GM21390 (cell line): ENCODE measurements around the gene ATP23.

Experiments used
- ATAC-seq: cut with Tn5 transposase; IDR thresholded peaks from one replicate; pipeline ENCODE4 v1.9.1; 2021; ENCODE audit not compliant: unreplicated experiment

The ATP23 gene

DNA sequence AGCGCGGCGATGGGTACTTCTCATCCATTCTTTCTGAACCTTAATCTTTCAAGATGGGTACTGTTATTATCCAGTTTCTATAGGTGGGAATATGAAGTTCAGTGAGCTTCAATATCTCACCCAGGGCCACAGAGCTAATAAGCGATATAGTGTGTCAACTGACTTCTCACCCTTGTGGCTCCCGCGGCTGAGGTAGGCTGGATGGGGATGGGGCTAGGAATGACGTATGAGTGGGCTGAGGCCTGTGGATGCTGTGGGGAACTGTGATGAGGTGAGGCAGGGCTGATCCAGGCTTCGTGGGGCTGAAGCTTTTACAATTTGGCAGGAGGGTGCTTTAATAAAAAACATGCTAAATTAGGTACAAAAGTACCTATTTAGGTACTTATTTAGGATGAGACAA is 32.9 kb upstream of the ATP23 start:
- no peak for ATAC-seq

DNA sequence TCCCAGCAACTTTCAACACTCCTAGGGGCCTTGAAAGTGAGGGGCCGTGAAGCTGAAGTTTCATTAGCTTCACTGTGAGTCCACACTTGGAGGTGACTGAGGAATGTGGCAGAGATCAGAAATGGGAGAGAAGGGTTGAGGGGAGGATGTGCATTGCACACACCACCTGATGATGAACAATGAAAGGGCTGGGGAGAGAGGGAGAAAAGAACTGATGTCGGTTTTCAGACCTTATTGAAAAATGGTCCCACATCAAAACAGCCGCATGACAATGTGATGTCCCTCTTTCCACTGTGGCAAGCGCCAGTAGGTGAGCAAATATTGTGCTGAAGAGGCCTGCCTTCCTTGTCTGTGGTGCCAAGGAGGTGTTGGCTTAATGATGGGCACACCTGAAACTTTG is 32.3 kb upstream of the ATP23 start:
- no peak for ATAC-seq

DNA sequence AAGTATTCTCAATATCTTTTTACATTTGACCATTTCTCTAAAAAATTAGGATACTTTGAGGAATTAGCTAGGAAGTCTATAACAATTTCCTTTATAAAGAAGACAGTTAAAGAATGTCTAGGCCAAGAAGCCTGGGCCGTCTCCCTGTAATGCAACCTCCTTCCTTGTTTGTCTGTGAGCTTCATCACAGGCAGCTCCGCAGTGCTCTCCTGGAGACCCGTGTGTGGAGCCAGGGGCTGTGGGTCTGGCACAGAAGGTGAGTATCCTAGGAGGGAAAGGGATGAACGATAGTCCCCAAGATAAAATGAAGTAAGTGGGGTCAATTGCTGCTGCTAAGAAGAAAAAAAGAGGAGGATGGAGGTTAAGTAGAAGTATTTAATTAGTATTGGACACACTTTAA is 31.8 kb upstream of the ATP23 start:
- no peak for ATAC-seq

DNA sequence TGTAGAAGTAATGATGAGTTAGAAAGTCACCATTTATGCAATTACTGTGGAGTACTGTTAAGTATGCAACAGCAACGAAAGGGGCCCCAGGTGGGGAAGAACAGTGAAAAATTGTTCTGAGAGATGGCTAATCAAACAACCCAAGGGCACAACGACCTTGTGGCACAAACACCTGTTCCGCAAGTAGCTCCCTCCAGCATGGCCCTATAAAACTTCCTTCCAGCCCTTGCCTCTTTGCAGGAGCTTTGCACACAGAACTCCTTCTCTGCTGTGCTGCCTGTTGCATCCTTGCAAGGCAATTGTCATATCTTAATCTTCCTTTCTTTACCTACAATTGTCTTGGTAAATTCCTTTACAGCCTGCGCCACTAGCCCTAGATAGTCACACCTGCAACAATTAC is 23.2 kb upstream of the ATP23 start:
- no peak for ATAC-seq

DNA sequence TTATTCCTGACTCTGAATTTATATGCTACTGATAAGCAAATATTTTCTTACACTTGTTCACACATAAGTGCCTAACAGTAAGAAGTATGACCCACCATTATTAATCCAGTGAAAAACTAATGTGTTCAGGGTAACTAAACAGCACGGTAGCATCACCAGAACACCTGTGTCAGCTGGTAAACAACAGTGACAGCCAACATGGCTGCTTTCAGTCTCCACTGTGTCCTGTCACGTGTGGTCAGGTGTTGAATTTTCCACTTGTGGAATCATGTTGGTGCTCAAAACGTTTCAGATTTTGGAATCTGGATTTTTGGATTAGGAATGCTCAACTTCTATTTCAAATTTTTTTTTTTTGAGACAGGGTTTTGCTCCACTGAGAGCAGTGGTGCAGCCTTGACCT is 14.3 kb upstream of the ATP23 start:
- ATAC-seq = no peak

DNA sequence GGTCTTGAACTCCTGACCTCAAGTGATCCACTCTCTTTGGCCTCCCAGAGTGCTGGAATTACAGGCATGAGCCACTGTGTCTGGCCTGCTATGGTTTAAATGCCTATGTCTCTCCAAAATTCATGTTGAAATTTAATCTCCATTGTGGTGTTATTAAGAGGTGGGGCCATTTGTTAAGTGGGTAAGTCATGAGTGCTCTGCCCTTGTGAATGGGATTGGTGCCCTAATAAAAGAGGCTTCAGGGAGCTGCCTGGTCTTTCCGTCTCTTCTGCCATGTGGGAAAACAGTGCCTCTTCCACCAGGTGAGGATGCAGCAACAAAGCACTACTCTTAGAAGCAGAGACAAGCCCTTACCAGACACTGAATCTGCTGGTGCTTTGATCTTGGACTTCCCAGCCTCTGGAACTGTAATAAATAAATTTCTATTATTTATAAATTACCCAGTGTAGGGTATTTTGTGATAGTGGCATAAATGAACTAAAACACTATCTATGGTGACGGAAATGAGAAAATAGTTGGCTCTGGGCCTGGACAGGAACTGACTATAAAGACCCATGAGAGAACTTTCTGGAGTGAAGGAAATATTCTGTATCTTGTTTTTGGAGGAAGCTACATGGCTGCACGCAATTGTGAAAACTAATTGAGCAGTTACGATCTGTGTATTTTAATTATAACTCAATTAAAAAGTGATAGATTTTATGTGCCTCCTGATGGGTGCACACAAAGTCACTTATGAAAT is 12.1 kb upstream of the ATP23 start:
- no peak for ATAC-seq

DNA sequence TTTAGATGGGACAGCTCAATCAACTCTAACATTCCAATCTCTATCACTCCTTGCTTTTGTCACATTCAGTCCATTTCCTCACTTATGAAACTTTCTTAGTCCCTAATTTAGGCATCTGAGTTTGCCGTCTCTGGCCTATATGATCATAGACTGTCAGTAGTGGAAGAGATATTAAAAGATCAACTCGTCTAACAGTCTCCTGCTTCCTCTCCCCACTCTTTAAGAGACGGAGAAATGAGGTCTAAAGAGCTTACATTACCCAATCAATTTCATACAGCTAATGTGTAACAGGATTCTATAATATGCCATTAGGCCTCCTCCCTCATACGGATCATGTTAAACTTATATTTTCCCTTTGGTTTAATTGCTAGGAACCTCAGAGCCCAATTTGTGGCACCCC is 6.5 kb upstream of the ATP23 start:
- ATAC-seq = no peak

DNA sequence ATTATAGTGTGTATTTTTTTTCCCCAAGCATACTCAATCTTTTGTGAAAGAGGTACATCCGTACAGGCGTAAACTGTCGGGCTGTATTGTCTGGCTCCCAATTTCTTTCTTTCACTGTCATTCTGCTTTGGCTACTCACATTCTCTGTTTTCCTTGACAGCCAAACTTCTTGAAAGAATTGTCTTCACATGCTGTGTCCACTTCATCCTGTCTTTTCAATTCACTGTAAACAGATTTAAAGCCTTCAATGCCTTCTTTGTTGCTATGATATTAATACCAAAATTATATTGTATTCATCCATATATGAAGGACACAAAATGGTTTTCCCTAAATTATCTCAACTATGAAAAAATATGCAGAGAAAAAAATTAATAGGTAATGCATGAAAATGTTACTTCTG is 6.0 kb upstream of the ATP23 start:
- ATAC-seq = no peak

DNA sequence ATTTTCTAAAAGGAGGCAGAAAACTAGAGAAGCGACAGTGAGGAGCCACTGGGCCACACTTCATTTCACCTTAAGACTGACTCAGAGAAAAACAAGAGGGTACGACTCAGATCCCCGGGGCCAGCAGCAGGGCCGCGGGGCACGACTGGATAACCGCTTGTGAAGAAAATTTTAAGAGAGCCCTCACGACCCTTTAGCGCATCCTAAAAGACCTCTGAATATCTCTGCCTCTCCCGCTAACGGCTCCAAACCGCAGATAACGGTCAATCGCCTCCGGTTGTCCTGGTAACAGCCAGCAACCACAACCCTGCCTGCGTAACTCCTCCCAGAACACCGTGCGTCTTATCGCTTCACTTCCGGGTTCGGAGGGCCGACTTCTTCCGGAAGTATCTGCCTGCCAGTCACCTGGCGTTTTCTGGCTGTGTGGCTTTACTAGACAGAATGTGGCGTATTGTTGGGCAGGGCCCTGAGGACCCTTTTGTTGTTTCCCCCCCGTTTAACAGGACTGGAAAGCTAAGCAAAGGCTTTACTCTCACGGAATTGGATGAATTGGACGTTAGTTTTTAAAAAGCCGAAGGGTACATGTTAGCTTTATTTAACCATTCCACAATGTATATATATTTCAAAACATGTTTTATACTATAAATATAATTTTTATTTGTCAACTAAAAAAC is 5.4 kb upstream of the ATP23 start:
- peak; percentile 100 for ATAC-seq

DNA sequence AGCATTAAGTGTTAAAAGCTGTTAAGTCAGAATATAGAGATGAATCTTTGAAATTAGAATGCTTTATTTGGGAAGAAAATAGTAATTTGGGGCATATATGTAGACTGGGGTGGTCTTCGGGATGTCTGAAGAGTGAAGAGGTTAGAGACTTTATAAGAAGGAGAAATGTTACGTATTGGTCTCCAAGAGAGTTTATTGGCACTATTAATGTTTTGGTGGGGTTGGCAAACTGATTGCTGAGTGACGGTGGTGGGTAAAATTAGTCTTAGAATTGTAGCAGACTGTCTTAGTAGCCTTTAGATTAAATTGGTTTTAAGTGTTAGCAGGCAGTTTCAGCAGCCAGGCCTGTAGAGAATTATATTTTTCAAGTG is 4.9 kb upstream of the ATP23 start:
- ATAC-seq = no peak

DNA sequence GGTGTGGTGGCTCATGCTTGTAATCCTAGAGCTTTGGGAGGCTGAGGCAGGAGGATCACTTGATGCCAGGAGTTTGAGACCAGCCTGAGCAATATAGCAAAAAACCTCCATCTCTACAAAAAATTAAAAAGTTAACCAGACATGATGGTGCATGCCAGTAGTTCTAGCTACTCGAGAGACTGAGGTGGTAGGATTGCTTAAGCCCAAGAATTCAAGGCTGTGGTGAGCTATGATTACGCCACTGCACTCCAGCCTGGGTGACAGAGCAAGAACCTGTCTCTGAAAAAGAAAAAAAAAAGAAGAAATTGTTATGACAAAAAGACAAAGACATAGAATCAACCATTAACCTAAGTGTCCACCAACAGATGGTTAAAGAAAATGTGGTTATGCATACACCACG is 2.1 kb upstream of the ATP23 start:
- no peak for ATAC-seq

DNA sequence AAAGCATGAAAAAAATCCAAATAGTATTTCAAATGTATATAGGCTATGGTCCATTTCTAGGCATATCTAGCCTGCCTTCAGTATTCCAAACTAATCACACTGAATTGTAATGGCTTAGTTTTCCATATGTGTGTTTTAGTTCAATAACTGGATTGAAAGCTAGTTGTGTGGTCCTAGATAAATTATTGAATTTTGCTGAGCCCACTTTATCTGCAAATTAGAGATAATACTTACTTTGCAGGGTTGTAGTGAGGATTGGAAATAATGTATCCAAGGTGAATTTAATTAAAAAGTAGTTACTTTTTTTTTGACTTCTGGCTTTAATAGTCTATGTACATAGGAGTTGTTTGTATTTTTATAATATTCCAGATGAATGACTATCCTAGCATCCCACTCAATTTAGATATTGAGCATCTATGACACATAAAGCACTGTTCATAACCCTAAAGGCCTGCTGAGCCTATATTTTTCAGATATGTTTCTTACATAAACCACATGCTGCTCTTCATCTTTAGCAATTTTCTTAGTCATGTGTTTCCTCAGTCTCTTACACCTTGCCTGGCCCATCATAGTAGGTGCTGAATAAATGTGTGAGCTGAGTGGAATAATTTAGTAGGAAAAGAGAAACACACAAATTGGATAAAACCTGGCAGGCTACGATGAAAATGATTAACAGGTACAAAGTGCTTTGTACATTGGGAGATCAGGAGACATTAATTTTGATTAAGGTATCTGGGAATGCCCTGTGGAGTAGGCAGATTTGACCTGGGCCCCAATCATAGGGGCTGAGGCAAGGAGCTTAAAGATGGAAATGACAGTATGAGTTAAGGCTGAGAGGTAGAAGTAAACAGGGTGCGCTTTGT is 1.1 kb upstream of the ATP23 start:
- ATAC-seq = no peak

DNA sequence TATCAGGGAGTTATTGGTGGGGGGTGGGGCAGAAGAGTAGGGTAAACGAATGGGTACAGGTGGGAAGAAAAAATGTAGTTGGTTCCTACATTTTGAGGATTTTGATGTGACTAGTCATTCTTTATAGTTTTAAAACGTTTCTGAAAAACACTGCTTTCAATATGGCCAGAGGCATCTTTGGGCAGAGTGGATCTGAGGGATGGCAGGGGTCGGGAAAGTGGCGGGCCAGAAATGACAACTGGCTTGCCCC is 527 bp upstream of the ATP23 start:
- ATAC-seq = no peak

DNA sequence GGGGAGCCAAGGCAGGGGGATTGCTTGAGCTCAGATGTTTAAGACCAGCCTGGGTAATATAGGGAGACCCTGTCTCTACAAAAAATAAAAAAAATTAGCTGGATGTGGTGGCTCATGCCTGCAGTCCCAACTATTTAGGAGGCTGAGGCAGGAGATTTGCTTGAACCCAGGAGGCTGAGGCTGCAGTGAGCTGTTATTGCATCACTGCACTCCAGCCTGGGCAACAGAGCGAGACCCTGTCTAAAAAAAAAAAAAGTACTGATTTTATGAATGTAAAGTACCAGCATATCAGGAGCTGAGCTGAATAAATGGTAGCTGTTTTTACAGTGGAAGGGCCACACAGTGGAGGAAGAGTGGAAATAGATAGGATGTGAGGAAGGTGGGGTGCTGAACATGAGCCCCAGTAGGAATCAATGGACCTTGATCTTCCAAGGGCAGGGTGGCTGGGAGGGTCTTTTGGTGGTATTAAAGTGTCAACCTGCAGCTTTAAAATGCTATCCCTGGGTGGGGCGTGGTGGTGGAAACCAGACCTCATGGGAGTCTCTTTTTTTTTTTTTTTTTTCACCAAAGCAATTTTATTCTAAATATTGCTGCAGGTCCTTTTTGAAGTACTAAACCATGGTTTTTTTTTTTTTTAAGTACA is 2.2 kb downstream of the ATP23 start:
- ATAC-seq = no peak

DNA sequence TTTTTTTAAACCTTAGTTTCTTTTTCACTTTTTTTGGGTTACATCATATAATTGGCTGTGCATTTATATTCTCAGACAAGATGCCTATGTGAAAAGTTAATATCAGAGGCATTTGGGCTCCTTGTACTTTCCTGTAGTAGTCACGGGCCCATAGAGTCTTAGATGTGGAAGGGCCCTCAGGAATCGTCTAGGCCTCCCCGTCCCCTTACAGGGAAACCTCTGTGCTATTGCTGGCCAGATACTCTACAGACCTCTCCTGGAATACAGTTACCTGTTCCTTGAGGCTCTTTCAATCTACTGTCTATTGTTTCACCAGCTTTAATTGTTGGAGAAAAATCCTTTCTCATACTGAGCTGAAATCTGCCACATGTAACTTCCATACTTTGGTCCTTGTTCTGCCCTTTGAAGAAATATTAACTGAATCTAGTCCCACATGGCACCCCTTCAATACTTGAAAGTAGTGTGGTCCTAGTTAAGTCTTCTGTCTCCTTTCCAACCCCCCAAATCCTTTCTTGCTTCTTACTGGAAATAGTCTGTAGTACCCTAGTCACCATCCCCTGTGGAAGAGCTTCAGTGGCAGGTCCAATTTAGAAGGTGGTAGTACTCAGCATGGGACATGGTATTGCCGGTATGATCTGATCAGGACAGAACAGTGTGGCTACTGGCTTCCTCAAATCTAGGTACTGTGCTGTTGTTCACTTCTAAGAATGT is 3.1 kb downstream of the ATP23 start:
- ATAC-seq = no peak

DNA sequence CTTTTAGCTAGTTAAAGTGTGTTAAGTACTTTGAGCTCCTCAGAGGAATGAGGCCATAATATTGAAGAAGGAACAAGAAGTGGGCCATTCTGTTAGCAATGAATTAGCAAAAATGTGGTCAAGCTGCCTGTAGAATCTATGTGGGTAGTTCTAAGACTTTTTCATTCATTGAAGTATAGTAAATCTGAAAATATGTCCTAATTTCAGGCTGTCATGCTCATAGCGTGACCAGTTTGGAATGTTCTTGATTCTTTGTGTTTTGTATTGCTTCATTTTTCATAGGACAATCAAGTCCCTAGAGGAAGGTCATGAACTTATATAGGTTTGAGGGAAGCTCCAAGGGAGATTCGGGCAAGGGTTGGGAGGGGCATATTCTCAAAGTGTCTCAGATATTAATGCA is 11.4 kb downstream of the ATP23 start:
- no peak for ATAC-seq

DNA sequence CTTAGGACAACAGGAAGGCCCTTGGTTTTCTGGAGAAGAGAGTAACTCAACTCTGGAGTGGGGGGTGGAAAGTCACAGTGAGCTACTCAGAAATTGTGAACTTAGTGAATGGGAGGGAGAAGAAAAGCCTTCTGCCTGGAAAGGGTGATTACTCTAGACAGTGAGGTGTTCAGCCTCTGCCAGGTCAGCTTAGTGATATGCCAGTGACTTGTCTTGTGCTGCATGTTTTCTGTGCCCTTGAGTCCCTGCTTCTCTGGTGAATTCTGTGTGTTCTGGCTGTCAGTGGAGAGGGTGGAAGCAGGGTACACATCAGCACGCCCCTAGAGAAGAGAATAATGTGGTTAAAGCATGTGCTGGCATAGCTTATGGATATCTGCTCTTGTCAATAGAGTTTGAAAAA is 13.4 kb downstream of the ATP23 start:
- no peak for ATAC-seq

DNA sequence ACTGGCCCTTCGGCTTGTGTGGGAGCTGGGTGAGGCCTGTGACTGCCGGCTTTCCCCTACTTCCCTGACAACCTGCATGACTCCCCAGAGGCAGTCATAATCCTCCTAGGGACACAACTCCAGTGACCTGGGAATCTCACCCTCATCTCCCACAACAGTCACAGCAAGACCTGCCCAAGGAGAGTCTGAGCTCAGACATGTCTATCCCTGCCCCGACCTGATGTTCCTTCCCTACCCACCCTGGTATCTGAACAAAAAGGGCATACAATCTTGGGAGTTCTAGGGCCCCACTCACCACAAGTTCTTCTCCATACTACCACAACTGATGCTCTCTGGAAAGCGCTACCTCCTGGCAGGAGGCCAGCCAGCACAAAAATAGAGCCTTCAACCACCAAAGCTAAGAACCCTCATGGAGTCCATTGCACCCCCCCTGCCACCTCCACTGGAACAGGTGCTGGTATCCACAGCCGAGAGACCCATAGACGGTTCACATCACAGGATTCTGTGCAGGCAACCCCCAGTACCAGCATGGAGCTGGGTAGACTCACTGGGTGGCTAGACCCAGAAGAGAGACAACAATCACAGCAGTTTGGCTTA is 16.8 kb downstream of the ATP23 start:
- ATAC-seq = no peak

DNA sequence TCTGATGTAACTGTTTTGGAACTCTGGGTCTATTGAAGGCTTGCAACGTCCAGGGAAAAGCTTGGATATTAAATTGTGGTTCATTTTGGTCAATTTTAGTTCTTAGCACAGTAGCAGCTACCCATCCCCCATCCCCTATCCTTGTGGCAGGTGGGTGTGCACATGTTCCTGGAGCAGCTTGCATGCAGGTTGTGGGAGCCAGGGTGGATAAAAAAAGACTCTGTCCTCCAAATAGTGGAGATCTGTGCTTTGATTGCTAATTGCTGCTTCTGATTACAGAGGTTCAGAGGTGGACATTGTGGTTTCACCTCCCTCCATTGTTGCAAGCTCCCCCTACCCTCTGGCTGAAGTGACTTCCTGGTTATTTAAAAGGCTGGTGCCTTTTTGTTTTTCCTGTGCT is 23.1 kb downstream of the ATP23 start:
- no peak for ATAC-seq

DNA sequence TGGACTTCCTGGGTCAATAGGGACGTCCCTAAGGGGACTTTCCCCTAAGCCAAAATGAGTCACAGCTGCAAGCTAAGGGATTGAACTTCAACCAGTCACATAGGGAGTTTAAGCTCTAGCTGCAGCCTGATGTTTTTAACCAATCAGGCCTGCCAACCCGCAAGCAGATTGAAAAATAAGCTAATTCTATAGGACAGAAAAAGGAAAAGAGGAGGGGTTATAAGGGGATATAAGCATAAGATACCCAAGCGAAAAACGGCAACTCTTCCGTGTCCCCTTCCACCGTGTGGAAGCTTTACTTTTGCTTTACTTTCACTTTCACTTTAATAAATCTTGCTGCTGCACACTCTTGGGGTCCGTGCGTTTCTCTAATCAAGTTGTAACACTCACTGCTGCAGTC is 24.4 kb downstream of the ATP23 start:
- no peak for ATAC-seq

DNA sequence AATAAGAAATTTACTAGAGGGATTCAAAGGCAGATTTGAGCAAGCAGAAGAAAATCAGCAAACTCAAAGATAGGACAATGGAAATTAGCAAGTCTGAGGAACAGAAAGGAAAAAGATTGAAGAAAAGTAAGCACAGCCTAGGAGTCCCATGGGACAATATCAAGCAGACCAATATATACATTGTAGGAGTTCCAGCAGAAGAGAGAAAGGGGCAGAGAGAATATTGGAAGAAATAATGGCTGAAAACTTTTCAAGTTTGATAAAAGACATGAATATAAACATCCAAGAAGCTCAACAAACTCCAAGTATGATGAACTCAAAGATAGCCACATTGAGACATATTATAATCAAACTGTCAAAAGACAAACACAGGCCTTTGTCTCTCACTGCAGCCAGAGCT is 25.2 kb downstream of the ATP23 start:
- ATAC-seq = no peak
